HUES64 (cell line): Measurements from ENCODE around the gene PHLDA2.

Experiments used
- H3K27ac ChIP-seq: 2 replicates; pipeline ENCODE4 v1.7.0; 2013; ENCODE audit warnings: low read depth, low read length, inconsistent platforms
- H3K27me3 ChIP-seq: 2 replicates; pipeline ENCODE4 v1.6.1; 2013; ENCODE audit warnings: mild to moderate bottlenecking, low read length; ENCODE audit not compliant: insufficient read depth
- H3K36me3 ChIP-seq: 2 replicates; pipeline ENCODE4 v1.6.1; 2013; ENCODE audit warnings: mild to moderate bottlenecking, low read length; ENCODE audit not compliant: insufficient read depth
- H3K4me1 ChIP-seq: 2 replicates; pipeline ENCODE4 v1.6.1; 2013; ENCODE audit warnings: mild to moderate bottlenecking, low read length, moderate library complexity; ENCODE audit not compliant: insufficient read depth
- H3K4me3 ChIP-seq: 2 replicates; pipeline ENCODE4 v1.5.1; 2013; ENCODE audit warnings: mild to moderate bottlenecking, low read length, moderate library complexity
- H3K9ac ChIP-seq: 2 replicates; pipeline ENCODE4 v1.6.1; 2013; ENCODE audit warnings: mild to moderate bottlenecking, low read depth, low read length
- H3K9me3 ChIP-seq: 2 replicates; pipeline ENCODE4 v1.6.1; 2013; ENCODE audit warnings: low read depth, low read length; ENCODE audit not compliant: insufficient read depth
- WGBS: fragments of 150-250, 120-280 bp; methylation state at CpG from one replicate; pipeline ENCODE4 v1.1.7; 2013; ENCODE audit warnings: missing lambda C conversion rate; 5-methylcytosine and 5-hydroxymethylcytosine counted together

Gene PHLDA2

GRCh38 chr11:2927121-2927800, 2.0 kb downstream of the PHLDA2 start:
- Histone ChIP-seq H3K9ac (no peak overlapping the region), H3K4me1 (peaks cover 16% of the 10 kb centered on the region; the same call in 1 of the 2 replicates), H3K27ac (no peak overlapping the region), H3K36me3 (no peaks in the 10 kb centered on the region), H3K27me3 (peaks cover 41% of the 10 kb centered on the region), H3K9me3 (no peaks in the 10 kb centered on the region), H3K4me3 (peak overlapping the region; percentile 68; the same call in 1 of the 2 replicates)
- 86% methylated on average over 12 of the region's 12 CpGs for WGBS

- no peak overlapping the region; the same call in 1 of the 2 replicates for H3K4me3 ChIP-seq
- no peaks in the 10 kb centered on the region for H3K9me3 ChIP-seq
- WGBS, result 85% methylated on average over 11 of the region's 11 CpGs
- H3K27ac ChIP-seq, result no peak overlapping the region
- no peak overlapping the region for H3K9ac ChIP-seq
- peaks cover 41% of the 10 kb centered on the region for H3K27me3 ChIP-seq
- H3K4me1 ChIP-seq, result peaks cover 16% of the 10 kb centered on the region; the same call in 1 of the 2 replicates
- no peaks in the 10 kb centered on the region for H3K36me3 ChIP-seq
These were observed 2.6 kb downstream of the PHLDA2 start for GRCh38 chr11:2926611-2927051.

GRCh38 chr11:2924821-2925675, 4.2 kb downstream of the PHLDA2 start:
- H3K27ac ChIP-seq, result no peak overlapping the region
- H3K4me1 ChIP-seq, result peaks cover 12% of the 10 kb centered on the region; the same call in 1 of the 2 replicates
- no peak overlapping the region for H3K4me3 ChIP-seq
- 92% methylated on average over 30 of the region's 30 CpGs for WGBS
- no peaks in the 10 kb centered on the region for H3K36me3 ChIP-seq
- no peaks in the 10 kb centered on the region for H3K9me3 ChIP-seq
- peaks cover 35% of the 10 kb centered on the region for H3K27me3 ChIP-seq
- no peak overlapping the region for H3K9ac ChIP-seq

- Histone ChIP-seq H3K4me3 (no peak overlapping the region), H3K27ac (no peak overlapping the region), H3K27me3 (peaks cover 28% of the 10 kb centered on the region), H3K9ac (no peak overlapping the region), H3K9me3 (no peaks in the 10 kb centered on the region), H3K4me1 (peaks cover 12% of the 10 kb centered on the region; the same call in 1 of the 2 replicates), H3K36me3 (no peaks in the 10 kb centered on the region)
- WGBS, result 94% methylated on average over 10 of the region's 10 CpGs
These were observed 4.8 kb downstream of the PHLDA2 start for GRCh38 chr11:2924381-2924780.

GRCh38 chr11:2923446-2924375, 5.5 kb downstream of the PHLDA2 start:
- H3K36me3 ChIP-seq, result no peaks in the 10 kb centered on the region
- H3K9me3 ChIP-seq, result no peaks in the 10 kb centered on the region
- 93% methylated on average over 22 of the region's 22 CpGs for WGBS
- no peak overlapping the region for H3K27ac ChIP-seq
- H3K4me3 ChIP-seq, result no peak overlapping the region
- H3K9ac ChIP-seq, result no peak overlapping the region
- peaks cover 12% of the 10 kb centered on the region; the same call in 1 of the 2 replicates for H3K4me1 ChIP-seq
- peaks cover 23% of the 10 kb centered on the region for H3K27me3 ChIP-seq

- Histone ChIP-seq H3K9me3 (no peaks in the 10 kb centered on the region), H3K9ac (no peak overlapping the region), H3K36me3 (no peaks in the 10 kb centered on the region), H3K4me3 (no peak overlapping the region), H3K4me1 (peaks cover 8% of the 10 kb centered on the region; the same call in 1 of the 2 replicates), H3K27ac (no peak overlapping the region), H3K27me3 (peaks cover 12% of the 10 kb centered on the region)
- 85% methylated on average over 3 of the region's 3 CpGs for WGBS
These were observed 6.6 kb downstream of the PHLDA2 start for GRCh38 chr11:2922655-2923054.

- no peak overlapping the region for H3K27ac ChIP-seq
- no peak overlapping the region for H3K9ac ChIP-seq
- H3K4me1 ChIP-seq, result peaks cover 2% of the 10 kb centered on the region; the same call in 1 of the 2 replicates
- no peaks in the 10 kb centered on the region for H3K36me3 ChIP-seq
- WGBS, result 90% methylated on average over 28 of the region's 29 CpGs
- no peak overlapping the region for H3K4me3 ChIP-seq
- peaks cover 5% of the 10 kb centered on the region for H3K27me3 ChIP-seq
- H3K9me3 ChIP-seq, result no peaks in the 10 kb centered on the region
These were observed 7.3 kb downstream of the PHLDA2 start for GRCh38 chr11:2921742-2922493.

- Histone ChIP-seq H3K9ac (no peak overlapping the region), H3K27ac (no peak overlapping the region), H3K36me3 (no peaks in the 10 kb centered on the region), H3K4me1 (no peaks in the 10 kb centered on the region), H3K27me3 (no peaks in the 10 kb centered on the region), H3K9me3 (no peaks in the 10 kb centered on the region), H3K4me3 (no peak overlapping the region)
- WGBS, result 89% methylated on average over 9 of the region's 16 CpGs
These were observed 8.0 kb downstream of the PHLDA2 start for GRCh38 chr11:2921261-2921660.

GRCh38 chr11:2920343-2920742, 8.9 kb downstream of the PHLDA2 start:
- no peak overlapping the region for H3K27ac ChIP-seq
- H3K4me1 ChIP-seq, result no peaks in the 10 kb centered on the region
- H3K9ac ChIP-seq, result no peak overlapping the region
- WGBS, result 94% methylated on average over 12 of the region's 12 CpGs
- H3K36me3 ChIP-seq, result no peaks in the 10 kb centered on the region
- no peak overlapping the region for H3K4me3 ChIP-seq
- no peaks in the 10 kb centered on the region for H3K9me3 ChIP-seq
- H3K27me3 ChIP-seq, result no peaks in the 10 kb centered on the region

GRCh38 chr11:2919837-2920236, 9.4 kb downstream of the PHLDA2 start:
- WGBS, result 93% methylated on average over 13 of the region's 13 CpGs

More at GRCh38 chr11:2919837-2920236, 9.4 kb downstream of the PHLDA2 start:
- Histone ChIP-seq H3K27me3 (no peaks in the 10 kb centered on the region), H3K36me3 (no peaks in the 10 kb centered on the region), H3K9me3 (no peaks in the 10 kb centered on the region), H3K4me3 (no peak overlapping the region), H3K9ac (no peak overlapping the region), H3K4me1 (no peaks in the 10 kb centered on the region), H3K27ac (no peak overlapping the region)
